Measurements from ENCODE around the gene HS3ST1.
A peak's percentile ranks its signal among the peaks of the same experiment; 100 is the strongest.

HS3ST1 gene

GRCh38 chr4:11469650-11470437 is 41.1 kb upstream of the HS3ST1 start:
- TF ChIP-seq, protein P1, sequence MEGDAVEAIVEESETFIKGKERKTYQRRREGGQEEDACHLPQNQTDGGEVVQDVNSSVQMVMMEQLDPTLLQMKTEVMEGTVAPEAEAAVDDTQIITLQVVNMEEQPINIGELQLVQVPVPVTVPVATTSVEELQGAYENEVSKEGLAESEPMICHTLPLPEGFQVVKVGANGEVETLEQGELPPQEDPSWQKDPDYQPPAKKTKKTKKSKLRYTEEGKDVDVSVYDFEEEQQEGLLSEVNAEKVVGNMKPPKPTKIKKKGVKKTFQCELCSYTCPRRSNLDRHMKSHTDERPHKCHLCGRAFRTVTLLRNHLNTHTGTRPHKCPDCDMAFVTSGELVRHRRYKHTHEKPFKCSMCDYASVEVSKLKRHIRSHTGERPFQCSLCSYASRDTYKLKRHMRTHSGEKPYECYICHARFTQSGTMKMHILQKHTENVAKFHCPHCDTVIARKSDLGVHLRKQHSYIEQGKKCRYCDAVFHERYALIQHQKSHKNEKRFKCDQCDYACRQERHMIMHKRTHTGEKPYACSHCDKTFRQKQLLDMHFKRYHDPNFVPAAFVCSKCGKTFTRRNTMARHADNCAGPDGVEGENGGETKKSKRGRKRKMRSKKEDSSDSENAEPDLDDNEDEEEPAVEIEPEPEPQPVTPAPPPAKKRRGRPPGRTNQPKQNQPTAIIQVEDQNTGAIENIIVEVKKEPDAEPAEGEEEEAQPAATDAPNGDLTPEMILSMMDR (conservative IDR thresholded peaks at IDR 0.05) = no peak
- no peak overlapping the region for H3K27ac ChIP-seq

GRCh38 chr4:11468901-11469300 is 40.2 kb upstream of the HS3ST1 start:
- no peak overlapping the region for H3K27ac ChIP-seq
- TF ChIP-seq, protein P1 (conservative IDR thresholded peaks at IDR 0.05) = no peak

- TF ChIP-seq, protein P1 (conservative IDR thresholded peaks at IDR 0.05) = no peak
- H3K27ac ChIP-seq = no peak overlapping the region
These were observed 39.2 kb upstream of the HS3ST1 start for GRCh38 chr4:11467931-11468330.

- no peak overlapping the region for H3K27ac ChIP-seq
- TF ChIP-seq, protein P1 (conservative IDR thresholded peaks at IDR 0.05) = no peak
These were observed 35.0 kb upstream of the HS3ST1 start for GRCh38 chr4:11463707-11464106.

GRCh38 chr4:11456401-11456800 is 27.7 kb upstream of the HS3ST1 start:
- TF ChIP-seq, protein P1 (conservative IDR thresholded peaks at IDR 0.05) = no peak
- peak overlapping the region; percentile 79 for H3K27ac ChIP-seq

- TF ChIP-seq, protein P1 (conservative IDR thresholded peaks at IDR 0.05) = no peak
- H3K27ac ChIP-seq = peak overlapping the region; percentile 79
These were observed 26.6 kb upstream of the HS3ST1 start for GRCh38 chr4:11455201-11455835.

DNA sequence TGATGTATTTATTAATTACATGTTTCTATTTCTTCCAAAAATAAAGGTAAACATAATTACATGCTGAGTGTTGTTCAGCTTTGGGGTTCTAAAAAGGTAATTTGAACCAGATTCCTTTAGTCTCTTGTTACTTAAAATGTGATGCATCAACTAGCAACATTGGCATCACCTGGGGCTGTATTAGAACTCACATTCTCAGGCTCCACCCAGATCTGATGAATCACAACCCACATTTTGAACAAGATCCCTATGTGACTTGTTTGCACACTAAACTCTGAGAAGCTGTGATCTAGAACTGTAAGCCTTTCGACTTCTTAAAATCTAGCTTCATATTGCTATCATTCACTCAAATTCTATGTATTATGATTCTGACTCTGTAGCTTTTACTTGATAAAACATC is 23.0 kb upstream of the HS3ST1 start:
- no peak overlapping the region for H3K27ac ChIP-seq

More for the DNA sequence above, 23.0 kb upstream of the HS3ST1 start:
- TF ChIP-seq, protein P1 (conservative IDR thresholded peaks at IDR 0.05) = no peak
